IPS DF 6.9 (cell line): ENCODE results near the gene NCS1.

Source experiments
- DNase-seq: peaks from one replicate; pipeline ENCODE4 v3.0.0-alpha.2; 2013; ENCODE audit warnings: low read depth, low spot score
- H3K27ac ChIP-seq: one replicate; pipeline ENCODE4 v1.5.1; 2013; ENCODE audit warnings: low read length, control low read depth
- H3K27me3 ChIP-seq: 2 replicates; pipeline ENCODE4 v1.6.1; 2013; ENCODE audit warnings: mild to moderate bottlenecking, low read length; ENCODE audit not compliant: control insufficient read depth, insufficient read depth
- H3K36me3 ChIP-seq: 2 replicates; pipeline ENCODE4 v1.6.1; 2013; ENCODE audit warnings: low read length; ENCODE audit not compliant: control insufficient read depth, insufficient read depth
- H3K4me1 ChIP-seq: 2 replicates; pipeline ENCODE4 v1.6.1; 2013; ENCODE audit warnings: low read length; ENCODE audit not compliant: control insufficient read depth, insufficient read depth
- H3K4me3 ChIP-seq: 2 replicates; pipeline ENCODE4 v1.5.1; 2013; ENCODE audit warnings: mild to moderate bottlenecking, low read length
- H3K9me3 ChIP-seq: 2 replicates; pipeline ENCODE4 v1.6.1; 2013; ENCODE audit warnings: low read length, inconsistent platforms; ENCODE audit not compliant: control insufficient read depth, insufficient read depth
- WGBS: extraction: QIAGEN DNeasy Blood & Tissue Kit; methylation state at CpG from one replicate; pipeline ENCODE4 v1.1.7; 2013; ENCODE audit warnings: mixed read lengths, missing lambda C conversion rate; ENCODE audit not compliant: insufficient read length, insufficient coverage; 5-methylcytosine and 5-hydroxymethylcytosine counted together

Gene NCS1

GRCh38 chr9:130193531-130194377 is 21.6 kb downstream of the NCS1 start:
- no peak overlapping the region for H3K27ac ChIP-seq
- no peaks in the 10 kb centered on the region for H3K9me3 ChIP-seq
- no peaks in the 10 kb centered on the region for H3K27me3 ChIP-seq
- no peaks in the 10 kb centered on the region; the same call in 1 of the 2 replicates for H3K4me1 ChIP-seq
- no CpG with 5 or more reads among the region's 27 CpGs for WGBS
- no peak for DNase-seq
- H3K36me3 ChIP-seq = no peaks in the 10 kb centered on the region
- H3K4me3 ChIP-seq = no peak overlapping the region

GRCh38 chr9:130194378-130194932 is 22.3 kb downstream of the NCS1 start:
- no peaks in the 10 kb centered on the region for H3K36me3 ChIP-seq
- DNase-seq = no peak
- H3K27ac ChIP-seq = no peak overlapping the region
- no peaks in the 10 kb centered on the region for H3K9me3 ChIP-seq
- WGBS = no CpG with 5 or more reads among the region's 8 CpGs
- H3K4me3 ChIP-seq = no peak overlapping the region
- no peaks in the 10 kb centered on the region for H3K27me3 ChIP-seq
- no peaks in the 10 kb centered on the region; the same call in 1 of the 2 replicates for H3K4me1 ChIP-seq

- Histone ChIP-seq H3K27ac (no peak overlapping the region), H3K36me3 (no peaks in the 10 kb centered on the region), H3K4me3 (no peak overlapping the region), H3K4me1 (peaks cover 2% of the 10 kb centered on the region; the same call in 1 of the 2 replicates), H3K9me3 (no peaks in the 10 kb centered on the region), H3K27me3 (no peaks in the 10 kb centered on the region)
- DNase-seq = no peak
- WGBS = no CpG with 5 or more reads among the region's 15 CpGs
These were observed 23.4 kb downstream of the NCS1 start for GRCh38 chr9:130195638-130196037.

GRCh38 chr9:130196643-130197042 is 24.4 kb downstream of the NCS1 start:
- H3K27me3 ChIP-seq = no peaks in the 10 kb centered on the region
- H3K27ac ChIP-seq = no peak overlapping the region
- H3K4me1 ChIP-seq = peaks cover 2% of the 10 kb centered on the region; the same call in 1 of the 2 replicates
- H3K4me3 ChIP-seq = no peak overlapping the region
- no peaks in the 10 kb centered on the region for H3K9me3 ChIP-seq
- no peaks in the 10 kb centered on the region; the same call in 1 of the 2 replicates for H3K36me3 ChIP-seq
- no CpG with 5 or more reads among the region's 5 CpGs for WGBS
- no peak for DNase-seq

- Histone ChIP-seq H3K36me3 (no peaks in the 10 kb centered on the region; the same call in 1 of the 2 replicates), H3K4me3 (no peak overlapping the region), H3K9me3 (no peaks in the 10 kb centered on the region), H3K4me1 (peaks cover 2% of the 10 kb centered on the region; the same call in 1 of the 2 replicates), H3K27me3 (no peaks in the 10 kb centered on the region), H3K27ac (no peak overlapping the region)
- whole genome bisulfite sequencing = no CpG with 5 or more reads among the region's 9 CpGs
- DNase-seq = no peak
These were observed 25.2 kb downstream of the NCS1 start for GRCh38 chr9:130197386-130197785.

GRCh38 chr9:130197888-130198287 is 25.7 kb downstream of the NCS1 start:
- Histone ChIP-seq H3K27ac (no peak overlapping the region), H3K27me3 (no peaks in the 10 kb centered on the region), H3K9me3 (no peaks in the 10 kb centered on the region), H3K36me3 (no peaks in the 10 kb centered on the region; the same call in 1 of the 2 replicates), H3K4me1 (peaks cover 2% of the 10 kb centered on the region; the same call in 1 of the 2 replicates), H3K4me3 (no peak overlapping the region)
- DNase-seq = no peak
- no CpG with 5 or more reads among the region's 4 CpGs for WGBS

GRCh38 chr9:130198501-130199179 is 26.4 kb downstream of the NCS1 start:
- no peaks in the 10 kb centered on the region for H3K27me3 ChIP-seq
- H3K4me3 ChIP-seq = no peak overlapping the region
- no CpG with 5 or more reads among the region's 12 CpGs for WGBS
- H3K36me3 ChIP-seq = no peaks in the 10 kb centered on the region; the same call in 1 of the 2 replicates
- H3K4me1 ChIP-seq = peaks cover 2% of the 10 kb centered on the region; the same call in 1 of the 2 replicates
- DNase-seq = no peak
- no peak overlapping the region for H3K27ac ChIP-seq
- no peaks in the 10 kb centered on the region for H3K9me3 ChIP-seq

GRCh38 chr9:130199605-130200004 is 27.4 kb downstream of the NCS1 start:
- Histone ChIP-seq H3K4me3 (no peak overlapping the region), H3K4me1 (peaks cover 2% of the 10 kb centered on the region; the same call in 1 of the 2 replicates), H3K27me3 (no peaks in the 10 kb centered on the region), H3K9me3 (no peaks in the 10 kb centered on the region), H3K27ac (no peak overlapping the region), H3K36me3 (no peaks in the 10 kb centered on the region; the same call in 1 of the 2 replicates)
- no CpG with 5 or more reads among the region's 8 CpGs for whole genome bisulfite sequencing
- DNase-seq = no peak

- Histone ChIP-seq H3K27ac (no peak overlapping the region), H3K27me3 (no peaks in the 10 kb centered on the region), H3K9me3 (no peaks in the 10 kb centered on the region), H3K36me3 (no peaks in the 10 kb centered on the region; the same call in 1 of the 2 replicates), H3K4me3 (no peak overlapping the region; the same call in 1 of the 2 replicates), H3K4me1 (peaks cover 2% of the 10 kb centered on the region; the same call in 1 of the 2 replicates)
- no peak for DNase-seq
- WGBS = no CpG with 5 or more reads among the region's 17 CpGs
These were observed 28.0 kb downstream of the NCS1 start for GRCh38 chr9:130200038-130200849.
